ENCODE measurements around the gene DOK1. TPM values are rescaled to one million over a fixed set of nuclear protein-coding genes. Genes with fewer than 3 reads are reported as not detected.

DOK1 gene
- total RNA-seq, 1 donor = 11.4 TPM

GRCh38 chr2:74515981-74516633 is 38.4 kb upstream of the DOK1 start:
- H3K4me3 ChIP-seq (ENCODE audit: low read depth, low read length) = no peak overlapping the region
- TF ChIP-seq, protein P1, sequence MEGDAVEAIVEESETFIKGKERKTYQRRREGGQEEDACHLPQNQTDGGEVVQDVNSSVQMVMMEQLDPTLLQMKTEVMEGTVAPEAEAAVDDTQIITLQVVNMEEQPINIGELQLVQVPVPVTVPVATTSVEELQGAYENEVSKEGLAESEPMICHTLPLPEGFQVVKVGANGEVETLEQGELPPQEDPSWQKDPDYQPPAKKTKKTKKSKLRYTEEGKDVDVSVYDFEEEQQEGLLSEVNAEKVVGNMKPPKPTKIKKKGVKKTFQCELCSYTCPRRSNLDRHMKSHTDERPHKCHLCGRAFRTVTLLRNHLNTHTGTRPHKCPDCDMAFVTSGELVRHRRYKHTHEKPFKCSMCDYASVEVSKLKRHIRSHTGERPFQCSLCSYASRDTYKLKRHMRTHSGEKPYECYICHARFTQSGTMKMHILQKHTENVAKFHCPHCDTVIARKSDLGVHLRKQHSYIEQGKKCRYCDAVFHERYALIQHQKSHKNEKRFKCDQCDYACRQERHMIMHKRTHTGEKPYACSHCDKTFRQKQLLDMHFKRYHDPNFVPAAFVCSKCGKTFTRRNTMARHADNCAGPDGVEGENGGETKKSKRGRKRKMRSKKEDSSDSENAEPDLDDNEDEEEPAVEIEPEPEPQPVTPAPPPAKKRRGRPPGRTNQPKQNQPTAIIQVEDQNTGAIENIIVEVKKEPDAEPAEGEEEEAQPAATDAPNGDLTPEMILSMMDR (IDR thresholded peaks at IDR 0.05; ENCODE audit: insufficient read depth, low read length) = no peak
- DNase-seq (ENCODE audit: low read depth) = no peak

- H3K4me3 ChIP-seq (ENCODE audit: low read depth, low read length) = no peak overlapping the region
- DNase-seq (ENCODE audit: low read depth) = no peak
- TF ChIP-seq, protein P1 (IDR thresholded peaks at IDR 0.05; ENCODE audit: insufficient read depth, low read length) = no peak
Observed at GRCh38 chr2:74516650-74517049, 37.9 kb upstream of the DOK1 start.

GRCh38 chr2:74522516-74522915 is 32.0 kb upstream of the DOK1 start:
- TF ChIP-seq, protein P1 (IDR thresholded peaks at IDR 0.05; ENCODE audit: insufficient read depth, low read length) = no peak
- DNase-seq (ENCODE audit: low read depth) = no peak
- H3K4me3 ChIP-seq (ENCODE audit: low read depth, low read length) = no peak overlapping the region

- no peak for DNase-seq (ENCODE audit: low read depth)
- no peak overlapping the region for H3K4me3 ChIP-seq (ENCODE audit: low read depth, low read length)
- TF ChIP-seq, protein P1 (IDR thresholded peaks at IDR 0.05; ENCODE audit: insufficient read depth, low read length) = no peak
Observed at GRCh38 chr2:74524005-74524404, 30.5 kb upstream of the DOK1 start.

DNA sequence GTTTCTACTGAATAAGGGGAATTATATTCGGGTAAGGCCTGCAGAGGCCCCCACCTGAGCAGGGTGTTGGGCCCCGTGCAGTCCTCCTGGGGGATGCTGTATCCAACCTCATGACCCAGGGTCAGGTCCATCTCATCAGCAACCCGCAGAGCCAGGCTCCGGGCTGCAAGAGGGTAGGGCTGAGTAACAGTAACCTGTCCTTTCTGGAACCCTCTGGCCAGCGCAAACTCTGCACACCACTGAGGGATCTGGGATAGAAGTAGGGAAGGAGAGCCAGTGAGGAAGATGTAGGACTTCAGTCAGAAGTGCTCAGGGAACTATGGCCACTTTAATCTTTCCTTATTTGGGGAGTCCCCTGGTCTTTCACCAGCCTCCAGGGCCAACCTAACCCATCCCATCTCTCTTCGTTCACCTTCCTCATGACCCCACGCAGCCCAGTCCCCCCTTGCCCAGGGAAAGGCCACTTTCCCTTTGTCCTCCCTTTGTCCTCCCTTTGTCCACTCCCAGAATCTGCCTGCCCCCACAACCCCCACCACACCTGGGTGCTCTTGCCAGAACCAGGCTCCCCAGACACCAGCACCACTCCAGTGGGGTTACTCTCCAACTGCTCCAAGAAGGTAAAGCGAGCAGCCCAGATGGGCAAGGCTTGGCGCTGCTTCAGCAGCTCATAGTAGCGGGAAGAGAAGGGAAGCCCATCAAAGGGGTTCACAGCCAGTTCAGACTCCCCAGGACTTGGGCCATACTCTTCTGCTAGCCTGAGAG is 29.4 kb upstream of the DOK1 start:
- no peak for DNase-seq (ENCODE audit: low read depth)
- TF ChIP-seq, protein P1 (IDR thresholded peaks at IDR 0.05; ENCODE audit: insufficient read depth, low read length) = no peak

GRCh38 chr2:74525717-74526648 is 28.5 kb upstream of the DOK1 start, which contains the start of gene DQX1:
Gene DQX1, minus strand, starts transcription at chr2:74526231. Its CDS starts 502 bp downstream, at chr2:74525729.
- DNase-seq (ENCODE audit: low read depth) = no peak

More for the DNA sequence above, 29.4 kb upstream of the DOK1 start:
- no peak overlapping the region for H3K4me3 ChIP-seq (ENCODE audit: low read depth, low read length)

More at GRCh38 chr2:74525717-74526648, 28.5 kb upstream of the DOK1 start, which contains the start of gene DQX1:
- no peak within 1 kb of the TSS for H3K4me3 ChIP-seq (ENCODE audit: low read depth, low read length)
- TF ChIP-seq, protein P1 (IDR thresholded peaks at IDR 0.05; ENCODE audit: insufficient read depth, low read length) = no peak

All from fibroblast of the aortic adventitia (primary cell).